Mucosa of stomach (tissue), 1 donor: ENCODE measurements around the gene CDC42BPB.

Source experiments
- H3K27me3 ChIP-seq: one replicate; pipeline ENCODE4 v1.7.0; 2013; ENCODE audit warnings: mild to moderate bottlenecking, low read length; ENCODE audit not compliant: control insufficient read depth, insufficient read depth
- H3K36me3 ChIP-seq: one replicate; pipeline ENCODE4 v1.7.0; 2013; ENCODE audit warnings: low read length; ENCODE audit not compliant: control insufficient read depth, insufficient read depth
- H3K4me1 ChIP-seq: one replicate; pipeline ENCODE4 v1.7.0; 2013; ENCODE audit warnings: mild to moderate bottlenecking, low read length; ENCODE audit not compliant: control insufficient read depth, insufficient read depth
- H3K4me3 ChIP-seq: one replicate; pipeline ENCODE4 v1.7.0; 2013; ENCODE audit warnings: low read length
- H3K9ac ChIP-seq: one replicate; pipeline ENCODE4 v1.7.0; 2013; ENCODE audit warnings: mild to moderate bottlenecking, low read length, moderate library complexity
- H3K9me3 ChIP-seq: one replicate; pipeline ENCODE4 v1.7.0; 2013; ENCODE audit warnings: mild to moderate bottlenecking, low read length, moderate library complexity; ENCODE audit not compliant: control insufficient read depth
- donor health status: Pancreatic carcinoma.

Gene CDC42BPB

GRCh38 chr14:103089386-103090335, 32.3 kb upstream of the CDC42BPB start:
- Histone ChIP-seq H3K9me3 (no peaks in the 10 kb centered on the region), H3K9ac (no peak overlapping the region), H3K27me3 (peaks cover 27% of the 10 kb centered on the region), H3K36me3 (no peaks in the 10 kb centered on the region), H3K4me1 (peaks cover 17% of the 10 kb centered on the region), H3K4me3 (no peak overlapping the region)

DNA sequence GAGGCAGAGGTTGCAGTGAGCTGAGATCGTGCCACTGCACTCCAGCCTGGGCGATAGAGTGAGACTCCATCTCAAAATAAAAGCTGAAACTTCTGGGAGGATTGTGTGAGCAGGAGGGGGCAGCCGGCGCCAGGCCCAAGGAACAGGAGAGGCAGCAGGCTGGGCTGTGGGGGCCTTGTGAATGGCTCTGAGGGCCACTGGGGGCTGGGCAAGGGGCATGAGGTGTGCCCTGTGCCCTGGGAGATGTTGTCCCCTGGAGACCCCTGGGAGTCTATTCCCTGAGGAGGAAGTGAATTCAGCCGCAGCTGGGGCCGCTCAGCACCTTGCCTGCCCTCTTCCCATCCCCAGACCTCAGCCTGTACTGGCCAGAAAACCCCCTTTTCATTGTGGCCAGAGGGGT, 31.6 kb upstream of the CDC42BPB start:
- Histone ChIP-seq H3K4me3 (no peak overlapping the region), H3K9me3 (no peaks in the 10 kb centered on the region), H3K9ac (no peak overlapping the region), H3K36me3 (no peaks in the 10 kb centered on the region), H3K4me1 (peaks cover 16% of the 10 kb centered on the region), H3K27me3 (peaks cover 34% of the 10 kb centered on the region)

DNA sequence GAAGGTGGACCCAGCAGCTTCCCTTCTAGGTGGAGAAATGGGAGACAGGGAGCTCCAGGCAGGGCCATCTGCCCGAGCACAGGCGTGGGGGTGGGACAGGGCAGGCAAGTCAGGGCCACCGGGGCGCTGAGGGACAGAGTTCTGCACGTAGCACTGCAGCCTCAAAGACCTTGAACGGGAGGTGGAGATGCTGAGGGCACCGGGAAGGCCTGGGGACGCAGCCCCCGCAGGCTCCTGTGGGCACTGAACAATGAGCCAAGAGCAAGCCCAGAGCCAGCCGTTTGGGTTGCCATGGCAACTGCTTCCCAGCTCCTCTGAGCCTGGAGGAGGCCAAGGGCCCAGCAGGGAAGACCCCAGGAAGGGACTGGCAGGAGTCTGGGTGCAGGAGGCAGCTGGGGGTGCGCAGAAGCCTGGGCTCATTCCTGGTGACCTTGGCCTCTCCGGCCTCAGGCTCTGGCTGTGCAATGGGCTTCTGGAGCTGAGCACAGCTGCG, 30.0 kb upstream of the CDC42BPB start:
- H3K27me3 ChIP-seq = peaks cover 36% of the 10 kb centered on the region
- H3K9ac ChIP-seq = no peak overlapping the region
- peaks cover 15% of the 10 kb centered on the region for H3K4me1 ChIP-seq
- H3K9me3 ChIP-seq = no peaks in the 10 kb centered on the region
- H3K36me3 ChIP-seq = no peaks in the 10 kb centered on the region
- no peak overlapping the region for H3K4me3 ChIP-seq

GRCh38 chr14:103086771-103087342, 29.5 kb upstream of the CDC42BPB start:
- H3K9ac ChIP-seq = no peak overlapping the region
- H3K27me3 ChIP-seq = peaks cover 36% of the 10 kb centered on the region
- H3K4me1 ChIP-seq = peaks cover 13% of the 10 kb centered on the region

GRCh38 chr14:103085106-103086091, 28.1 kb upstream of the CDC42BPB start:
- H3K9ac ChIP-seq = no peak overlapping the region
- no peaks in the 10 kb centered on the region for H3K9me3 ChIP-seq
- no peak overlapping the region for H3K4me3 ChIP-seq
- peaks cover 4% of the 10 kb centered on the region for H3K4me1 ChIP-seq
- no peaks in the 10 kb centered on the region for H3K36me3 ChIP-seq
- peaks cover 32% of the 10 kb centered on the region for H3K27me3 ChIP-seq

More at GRCh38 chr14:103086771-103087342, 29.5 kb upstream of the CDC42BPB start:
- no peaks in the 10 kb centered on the region for H3K9me3 ChIP-seq
- H3K4me3 ChIP-seq = no peak overlapping the region
- no peaks in the 10 kb centered on the region for H3K36me3 ChIP-seq

- no peaks in the 10 kb centered on the region for H3K36me3 ChIP-seq
- no peaks in the 10 kb centered on the region for H3K9me3 ChIP-seq
- no peak within 1 kb of the TSS for H3K9ac ChIP-seq
- peaks cover 4% of the 10 kb centered on the region for H3K4me1 ChIP-seq
- peaks cover 34% of the 10 kb centered on the region for H3K27me3 ChIP-seq
- H3K4me3 ChIP-seq = no peak within 1 kb of the TSS
These were observed 26.9 kb upstream of the CDC42BPB start, which contains the start of gene LBHD2 for GRCh38 chr14:103084021-103084919. Gene LBHD2 (plus strand): TSS chr14:103084210. CDS start chr14:103086013, 1,803 bp downstream.

DNA sequence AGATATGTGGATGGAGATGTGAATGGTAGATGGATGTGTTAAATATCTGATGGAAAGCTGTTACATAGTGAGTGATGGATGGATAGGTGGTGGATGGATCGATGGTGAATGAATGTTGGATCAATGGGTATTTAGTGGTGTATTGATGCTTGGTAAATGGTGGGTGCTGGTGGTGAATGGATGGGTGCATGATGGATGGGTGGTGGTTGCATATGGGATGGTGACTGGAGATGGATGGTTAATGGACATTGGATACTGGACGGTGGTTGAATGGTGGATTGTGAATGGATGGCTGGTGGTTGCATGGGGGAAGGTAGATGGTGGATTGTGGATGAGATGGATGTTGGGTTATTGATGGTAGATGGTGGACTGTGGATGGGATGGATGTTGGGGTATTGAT, 24.6 kb upstream of the CDC42BPB start:
- peaks cover 4% of the 10 kb centered on the region for H3K4me1 ChIP-seq
- H3K36me3 ChIP-seq = no peaks in the 10 kb centered on the region
- H3K9ac ChIP-seq = no peak overlapping the region
- H3K27me3 ChIP-seq = peaks cover 36% of the 10 kb centered on the region
- H3K9me3 ChIP-seq = no peaks in the 10 kb centered on the region
- no peak overlapping the region for H3K4me3 ChIP-seq

DNA sequence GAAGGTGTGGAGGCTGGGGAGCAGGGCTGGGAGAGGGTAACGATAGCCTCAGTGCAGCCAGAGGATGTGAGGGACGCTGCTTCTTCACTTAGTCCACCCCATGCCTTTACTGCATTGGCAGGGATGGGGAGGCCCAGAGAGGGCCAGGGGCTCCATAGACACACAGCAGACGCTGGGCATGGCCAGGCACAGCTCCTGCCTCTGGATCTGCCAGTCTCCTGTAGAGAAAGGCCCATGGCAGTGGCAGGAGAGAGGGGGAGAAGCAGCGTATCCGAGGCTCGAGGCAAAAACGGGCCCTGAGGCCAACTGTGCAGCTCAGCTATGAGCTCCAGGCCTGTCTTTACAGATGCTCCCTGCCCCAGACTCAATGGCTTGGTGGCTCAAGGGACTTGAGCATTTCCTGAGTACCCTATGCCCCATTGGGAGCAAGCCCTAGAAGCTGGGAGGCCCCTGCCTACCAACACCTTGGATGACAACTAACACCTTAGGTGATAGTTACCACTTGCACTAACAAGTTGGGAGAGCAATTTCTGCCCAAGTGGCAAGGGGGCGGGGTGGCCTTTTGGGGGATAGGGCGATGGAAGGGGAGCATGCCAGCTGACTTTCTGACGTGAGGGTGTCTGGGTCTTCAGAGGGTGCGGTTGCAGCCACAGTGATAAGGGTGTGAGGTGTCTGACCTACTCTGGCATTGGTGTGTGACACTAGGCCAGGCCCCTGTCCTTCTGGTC, 21.7 kb upstream of the CDC42BPB start:
- peaks cover 10% of the 10 kb centered on the region for H3K27me3 ChIP-seq
- H3K4me3 ChIP-seq = no peak overlapping the region
- H3K9me3 ChIP-seq = no peaks in the 10 kb centered on the region
- no peak overlapping the region for H3K9ac ChIP-seq
- peaks cover 18% of the 10 kb centered on the region for H3K4me1 ChIP-seq
- H3K36me3 ChIP-seq = no peaks in the 10 kb centered on the region

DNA sequence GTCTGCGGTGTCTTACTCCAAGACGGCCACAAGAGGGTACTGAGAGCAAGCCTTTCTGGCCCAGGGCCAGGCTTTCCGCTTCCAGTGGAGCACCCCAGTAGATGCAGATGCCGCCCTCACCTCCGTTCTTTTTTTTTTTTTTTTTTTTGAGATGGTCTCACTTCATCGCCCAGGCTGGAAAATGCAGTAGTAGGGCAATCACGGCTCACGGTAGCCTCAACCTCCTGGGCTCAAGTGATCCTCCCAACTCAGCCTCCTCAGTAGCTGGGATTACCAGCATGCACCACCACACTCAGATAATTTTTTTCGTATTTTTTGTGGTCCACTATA, 21.0 kb upstream of the CDC42BPB start:
- Histone ChIP-seq H3K9ac (peak overlapping the region; percentile 7), H3K4me1 (peaks cover 25% of the 10 kb centered on the region), H3K4me3 (no peak overlapping the region), H3K27me3 (peaks cover 7% of the 10 kb centered on the region), H3K9me3 (no peaks in the 10 kb centered on the region), H3K36me3 (no peaks in the 10 kb centered on the region)

DNA sequence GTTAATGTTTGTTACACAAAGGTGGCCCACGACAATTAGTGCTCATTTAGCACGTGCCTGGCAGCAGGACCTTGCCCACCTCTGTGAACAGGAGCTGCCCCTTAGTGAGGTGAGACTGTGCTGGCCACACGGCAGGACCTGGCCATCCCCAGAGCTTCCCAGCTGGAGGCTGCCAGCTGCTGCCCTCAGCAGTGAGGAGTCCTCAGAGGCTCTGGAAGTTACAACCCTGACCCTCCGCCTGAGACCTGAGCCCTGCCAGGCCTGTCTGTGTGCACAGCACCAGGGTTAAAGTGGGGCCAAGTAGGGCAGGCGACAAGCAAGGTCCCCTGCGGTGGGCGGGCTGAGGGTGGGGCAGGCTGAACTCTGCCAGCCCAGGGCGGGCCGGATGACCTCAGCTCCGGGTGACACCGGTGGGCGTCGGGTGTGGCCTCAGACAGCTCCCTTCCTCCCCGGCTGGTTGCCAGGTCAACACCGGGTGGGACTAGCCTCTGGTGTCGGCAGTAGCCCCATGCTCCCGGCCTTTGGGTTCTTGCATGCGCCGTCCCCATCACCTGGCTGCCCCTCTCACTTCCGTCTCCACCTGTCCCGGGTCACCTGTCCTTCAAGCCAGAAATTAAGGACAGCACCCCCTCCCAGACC, 17.5 kb upstream of the CDC42BPB start:
- Histone ChIP-seq H3K36me3 (no peaks in the 10 kb centered on the region), H3K4me1 (peaks cover 56% of the 10 kb centered on the region), H3K4me3 (no peak overlapping the region), H3K9ac (peak overlapping the region; percentile 69), H3K9me3 (no peaks in the 10 kb centered on the region), H3K27me3 (peaks cover 7% of the 10 kb centered on the region)
